Measurements from ENCODE around the gene NTNG2.

NTNG2 gene

DNA sequence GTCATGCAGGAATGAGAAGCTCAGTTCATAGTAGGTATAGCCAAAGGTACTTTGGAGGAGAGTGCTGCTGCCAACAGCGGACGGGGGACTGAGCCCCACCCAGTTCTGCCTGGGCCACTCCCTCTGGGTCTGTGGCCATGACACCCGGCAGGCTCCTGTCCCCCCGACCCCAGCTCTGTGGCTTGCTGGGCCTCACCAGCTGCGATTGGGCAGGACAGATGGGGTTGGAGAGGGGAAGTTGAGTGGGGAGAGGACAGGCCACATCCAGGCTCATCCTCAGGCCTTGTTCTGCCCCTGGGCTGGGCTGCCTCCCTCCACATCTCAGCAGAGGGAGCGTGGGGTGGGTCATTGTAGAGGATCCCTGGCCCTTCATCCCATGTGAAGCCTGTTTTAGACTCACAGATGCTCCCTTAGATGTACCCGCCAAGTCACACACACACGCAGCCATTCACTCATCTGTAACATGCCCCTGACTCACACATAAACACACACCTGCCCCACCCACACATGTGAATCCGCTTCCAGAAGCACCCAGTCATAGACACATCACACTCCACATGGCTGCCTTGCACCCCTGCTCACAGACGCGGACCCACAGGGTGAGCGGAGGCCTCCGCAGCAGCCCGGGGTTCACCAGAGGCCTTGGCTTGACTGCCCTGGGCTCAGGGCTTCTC, 48.8 kb downstream of the NTNG2 start:
- H3K4me3 ChIP-seq (ENCODE audit: low read length, poor library complexity, severe bottlenecking): no peak overlapping the region
- H3K79me2 ChIP-seq (ENCODE audit: insufficient read depth, low read length): peaks cover 3% of the 10 kb centered on the region; the same call in 1 of the 2 replicates
- H3K9ac ChIP-seq (ENCODE audit: low read depth, low read length, poor library complexity, severe bottlenecking): no peak overlapping the region
- H3K4me1 ChIP-seq (ENCODE audit: insufficient read depth, low read length, poor library complexity, severe bottlenecking): no peaks in the 10 kb centered on the region
- no peak overlapping the region for H2AFZ ChIP-seq (ENCODE audit: low read length)
- H3K4me2 ChIP-seq (ENCODE audit: low read depth, low read length, poor library complexity, severe bottlenecking): no peak overlapping the region
- H3K27me3 ChIP-seq (ENCODE audit: insufficient read depth, low read length, poor library complexity, severe bottlenecking): no peaks in the 10 kb centered on the region
- H4K20me1 ChIP-seq (ENCODE audit: insufficient read depth, low read length, poor library complexity, severe bottlenecking): peaks cover 3% of the 10 kb centered on the region
- H3K9me3 ChIP-seq (ENCODE audit: insufficient read depth, low read depth, low read length): no peaks in the 10 kb centered on the region
- H3F3A ChIP-seq (ENCODE audit: low read depth): no peaks in the 10 kb centered on the region
- peaks cover 19% of the 10 kb centered on the region; the same call in 1 of the 2 replicates for H3K36me3 ChIP-seq (ENCODE audit: insufficient read depth, low read length)
- H3K9me2 ChIP-seq (replicated peaks; ENCODE audit: low read depth, low read length): no peaks in the 10 kb centered on the region
- TF ChIP-seq EZH2phosphoT487 (IDR thresholded peaks at IDR 0.05; ENCODE audit: borderline replicate concordance): no peak
- TF ChIP-seq, protein P1, sequence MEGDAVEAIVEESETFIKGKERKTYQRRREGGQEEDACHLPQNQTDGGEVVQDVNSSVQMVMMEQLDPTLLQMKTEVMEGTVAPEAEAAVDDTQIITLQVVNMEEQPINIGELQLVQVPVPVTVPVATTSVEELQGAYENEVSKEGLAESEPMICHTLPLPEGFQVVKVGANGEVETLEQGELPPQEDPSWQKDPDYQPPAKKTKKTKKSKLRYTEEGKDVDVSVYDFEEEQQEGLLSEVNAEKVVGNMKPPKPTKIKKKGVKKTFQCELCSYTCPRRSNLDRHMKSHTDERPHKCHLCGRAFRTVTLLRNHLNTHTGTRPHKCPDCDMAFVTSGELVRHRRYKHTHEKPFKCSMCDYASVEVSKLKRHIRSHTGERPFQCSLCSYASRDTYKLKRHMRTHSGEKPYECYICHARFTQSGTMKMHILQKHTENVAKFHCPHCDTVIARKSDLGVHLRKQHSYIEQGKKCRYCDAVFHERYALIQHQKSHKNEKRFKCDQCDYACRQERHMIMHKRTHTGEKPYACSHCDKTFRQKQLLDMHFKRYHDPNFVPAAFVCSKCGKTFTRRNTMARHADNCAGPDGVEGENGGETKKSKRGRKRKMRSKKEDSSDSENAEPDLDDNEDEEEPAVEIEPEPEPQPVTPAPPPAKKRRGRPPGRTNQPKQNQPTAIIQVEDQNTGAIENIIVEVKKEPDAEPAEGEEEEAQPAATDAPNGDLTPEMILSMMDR (conservative IDR thresholded peaks at IDR 0.05; ENCODE audit: low read length): no peak

DNA sequence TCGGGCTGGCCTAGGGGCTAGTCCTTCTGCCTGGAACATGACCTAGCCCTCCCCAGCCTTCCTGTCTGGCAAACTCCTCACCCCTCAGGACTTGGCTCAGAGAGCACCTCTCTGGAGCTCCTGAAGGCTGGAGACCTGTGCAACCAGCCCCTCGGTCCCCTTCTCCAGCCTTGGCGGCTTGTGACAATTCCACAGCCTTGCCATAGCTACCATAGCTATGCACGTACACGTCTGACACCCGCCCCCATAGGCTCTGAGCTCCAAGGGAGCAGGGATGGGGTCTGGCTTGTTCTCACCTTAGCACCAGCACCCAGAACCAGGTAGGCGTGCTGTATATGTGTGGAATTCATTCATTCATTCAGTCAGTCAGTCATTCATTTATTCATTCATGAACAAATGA, 49.7 kb downstream of the NTNG2 start:
- TF ChIP-seq, protein P1 (conservative IDR thresholded peaks at IDR 0.05; ENCODE audit: low read length): no peak
- no peak for TF ChIP-seq EZH2phosphoT487 (IDR thresholded peaks at IDR 0.05; ENCODE audit: borderline replicate concordance)
- Histone ChIP-seq H2AFZ (ENCODE audit: low read length) (no peak overlapping the region), H4K20me1 (ENCODE audit: insufficient read depth, low read length, poor library complexity, severe bottlenecking) (peaks cover 3% of the 10 kb centered on the region), H3K9me2 (replicated peaks; ENCODE audit: low read depth, low read length) (no peaks in the 10 kb centered on the region), H3K9ac (ENCODE audit: low read depth, low read length, poor library complexity, severe bottlenecking) (no peak overlapping the region), H3K27me3 (ENCODE audit: insufficient read depth, low read length, poor library complexity, severe bottlenecking) (no peaks in the 10 kb centered on the region), H3K4me2 (ENCODE audit: low read depth, low read length, poor library complexity, severe bottlenecking) (no peak overlapping the region), H3K4me1 (ENCODE audit: insufficient read depth, low read length, poor library complexity, severe bottlenecking) (no peaks in the 10 kb centered on the region), H3K36me3 (ENCODE audit: insufficient read depth, low read length) (peaks cover 15% of the 10 kb centered on the region; the same call in 1 of the 2 replicates), H3K4me3 (ENCODE audit: low read length, poor library complexity, severe bottlenecking) (no peak overlapping the region), H3K9me3 (ENCODE audit: insufficient read depth, low read depth, low read length) (no peaks in the 10 kb centered on the region), H3F3A (ENCODE audit: low read depth) (no peaks in the 10 kb centered on the region), H3K79me2 (ENCODE audit: insufficient read depth, low read length) (peaks cover 8% of the 10 kb centered on the region; the same call in 1 of the 2 replicates)

DNA sequence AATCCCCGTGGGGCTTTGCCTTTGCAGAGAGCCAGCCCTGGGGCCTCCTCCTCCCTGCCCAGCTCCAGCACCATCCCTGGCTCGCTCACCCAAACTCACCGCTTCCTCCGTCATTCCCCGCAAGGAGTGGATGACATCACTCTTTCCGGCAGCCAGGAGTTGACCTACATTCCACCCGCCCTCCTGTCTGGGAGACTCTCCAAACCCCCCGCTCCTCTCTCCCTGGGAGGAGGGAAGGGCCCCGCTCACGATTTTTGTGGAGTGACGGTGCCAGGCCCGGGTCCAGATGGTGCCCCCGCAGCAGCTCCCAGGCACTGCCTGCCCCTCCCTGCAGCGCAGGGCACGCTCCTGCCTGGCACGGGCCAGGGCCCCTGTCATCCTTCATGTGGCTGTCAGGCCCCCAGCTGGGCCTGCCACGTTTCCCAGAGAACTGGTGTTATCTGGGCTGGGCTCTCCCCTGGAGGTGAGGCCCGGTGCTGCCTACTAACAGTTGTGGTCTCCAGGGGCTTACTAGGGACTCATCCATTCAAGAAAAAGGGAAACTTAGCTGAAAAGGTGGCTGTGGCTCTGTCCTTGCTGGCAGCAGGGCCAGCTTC, 52.3 kb downstream of the NTNG2 start:
- no peak overlapping the region for H2AFZ ChIP-seq (ENCODE audit: low read length)
- no peak overlapping the region for H3K4me3 ChIP-seq (ENCODE audit: low read length, poor library complexity, severe bottlenecking)
- H3K9ac ChIP-seq (ENCODE audit: low read depth, low read length, poor library complexity, severe bottlenecking): no peak overlapping the region
- H3K4me2 ChIP-seq (ENCODE audit: low read depth, low read length, poor library complexity, severe bottlenecking): no peak overlapping the region
- H3K36me3 ChIP-seq (ENCODE audit: insufficient read depth, low read length): peaks cover 12% of the 10 kb centered on the region; the same call in 1 of the 2 replicates
- H3K9me3 ChIP-seq (ENCODE audit: insufficient read depth, low read depth, low read length): no peaks in the 10 kb centered on the region
- H3K4me1 ChIP-seq (ENCODE audit: insufficient read depth, low read length, poor library complexity, severe bottlenecking): no peaks in the 10 kb centered on the region
- TF ChIP-seq, protein P1 (conservative IDR thresholded peaks at IDR 0.05; ENCODE audit: low read length): no peak
- no peak for TF ChIP-seq EZH2phosphoT487 (IDR thresholded peaks at IDR 0.05; ENCODE audit: borderline replicate concordance)
- peaks cover 9% of the 10 kb centered on the region; the same call in 1 of the 2 replicates for H3K79me2 ChIP-seq (ENCODE audit: insufficient read depth, low read length)
- H3K27me3 ChIP-seq (ENCODE audit: insufficient read depth, low read length, poor library complexity, severe bottlenecking): no peaks in the 10 kb centered on the region
- no peaks in the 10 kb centered on the region for H4K20me1 ChIP-seq (ENCODE audit: insufficient read depth, low read length, poor library complexity, severe bottlenecking)
- H3F3A ChIP-seq (ENCODE audit: low read depth): no peaks in the 10 kb centered on the region
- no peaks in the 10 kb centered on the region for H3K9me2 ChIP-seq (replicated peaks; ENCODE audit: low read depth, low read length)

Data from Loucy (cell line).